Endothelial cell of umbilical vein (primary cell): Measurements from ENCODE around the gene GFPT2. TPM values are rescaled to one million over a fixed set of nuclear protein-coding genes. Genes with fewer than 3 reads are reported as not detected.

Experiments
- BruUV-seq: library from RNA; stranded (reverse); fragments of 400-500 nt; replicated peaks from 2 replicates; lab custom pipeline; 2021; lab: Mats Ljungman, UMichigan
- CTCF ChIA-PET: fragments of 300-600, 350-600 bp; sonication (Branson Sonifier 250); formaldehyde crosslinking; loops from one replicate; lab custom pipeline; 2021; ENCODE audit warnings: antibody characterized with exemption, inconsistent platforms; lab: Charles Lee
- POLR2A ChIA-PET: fragments of 300-600, 350-600 bp; sonication (Branson Sonifier 250); formaldehyde crosslinking; loops from one replicate; lab custom pipeline; 2021; ENCODE audit warnings: antibody characterized with exemption, inconsistent platforms; lab: Charles Lee
- DNase-seq: peaks from one replicate; pipeline ENCODE4 v3.0.0-alpha.2; 2011; ENCODE audit warnings: low read depth, low spot score
- FAIRE-seq: peaks from 2 replicates; lab custom pipeline; 2011; peaks lifted over from hg19 to GRCh38; lab: Jason Lieb, UNC
- H2AFZ ChIP-seq: 2 replicates; pipeline ENCODE4 v1.6.0; 2012; ENCODE audit warnings: low read depth, low read length, control low read depth, inconsistent platforms
- H3K27ac ChIP-seq: 2 replicates; pipeline ENCODE4 v1.5.1; 2011; ENCODE audit warnings: low read depth, mild to moderate bottlenecking, control low read depth, low read length, moderate library complexity; ENCODE audit not compliant: insufficient read depth
- H3K27me3 ChIP-seq, 2 experiments: 2 replicates each; pipeline versions ENCODE4 v1.6.0 to v1.6.1; 2011; ENCODE audit warnings: low read length in 2 of 2, mixed read lengths in 1 of 2; ENCODE audit not compliant: control insufficient read depth in 2 of 2, insufficient read depth in 2 of 2
- H3K36me3 ChIP-seq, 2 experiments: 2 replicates in 1 of 2; 3 replicates in 1 of 2; pipeline ENCODE4 v1.5.1; 2011; ENCODE audit warnings: low read length in 2 of 2, mild to moderate bottlenecking in 1 of 2, moderate library complexity in 1 of 2; ENCODE audit not compliant: control insufficient read depth in 2 of 2, insufficient read depth in 2 of 2; ENCODE audit errors: extremely low read depth in 1 of 2
- H3K4me1 ChIP-seq: 3 replicates; pipeline ENCODE4 v1.5.1; 2011; ENCODE audit warnings: mild to moderate bottlenecking, low read length; ENCODE audit not compliant: control insufficient read depth, insufficient read depth; ENCODE audit errors: extremely low read depth
- H3K4me2 ChIP-seq: 2 replicates; pipeline ENCODE4 v1.6.1; 2011; ENCODE audit warnings: low read length, control low read depth, mixed read lengths; ENCODE audit not compliant: insufficient read depth
- H3K4me3 ChIP-seq, 3 experiments: fragments of 200-600 bp in 1 of 3; sonication (generic), shearing (Covaris generic) in 1 of 3; replicated peaks in 1 of 3; 2 replicates each; pipeline ENCODE4 v1.5.1; 2011 to 2016; ENCODE audit warnings: control low read depth in 3 of 3, low read length in 3 of 3, mild to moderate bottlenecking in 2 of 3, inconsistent platforms in 1 of 3, low read depth in 1 of 3, moderate library complexity in 1 of 3; ENCODE audit not compliant: insufficient read depth in 1 of 3
- H3K79me2 ChIP-seq: 2 replicates; pipeline ENCODE4 v1.6.0; 2012; ENCODE audit warnings: low read length, inconsistent platforms; ENCODE audit not compliant: control insufficient read depth, insufficient read depth
- H3K9ac ChIP-seq: replicated peaks from 2 replicates; pipeline ENCODE3; 2011; ENCODE audit warnings: low read length, control low read depth; ENCODE audit not compliant: insufficient read depth; ENCODE audit errors: extremely low read depth
- H3K9me1 ChIP-seq: replicated peaks from 3 replicates; pipeline ENCODE4 v1.6.0; 2011; ENCODE audit warnings: mild to moderate bottlenecking, low read length; ENCODE audit not compliant: control insufficient read depth, insufficient read depth; ENCODE audit errors: extremely low read depth
- H3K9me3 ChIP-seq: replicated peaks from 2 replicates; pipeline ENCODE4 v1.5.1; 2012; ENCODE audit warnings: low read length, inconsistent platforms; ENCODE audit not compliant: control insufficient read depth, insufficient read depth
- H4K20me1 ChIP-seq: replicated peaks from 2 replicates; pipeline ENCODE3; 2011; ENCODE audit warnings: mild to moderate bottlenecking, low read length; ENCODE audit not compliant: control insufficient read depth, insufficient read depth; ENCODE audit errors: extremely low read depth
- CTCF ChIP-seq, 2 donors: IDR thresholded peaks; 1 replicate in 1 of 2; 2 replicates in 1 of 2; pipeline ENCODE4 v1.5.1; 2011; ENCODE audit warnings: low read length in 2 of 2, mild to moderate bottlenecking in 2 of 2, moderate library complexity in 2 of 2, control low read depth in 1 of 2, inconsistent platforms in 1 of 2, low read depth in 1 of 2; ENCODE audit not compliant: insufficient read depth in 1 of 2; ENCODE audit errors: extremely low read depth in 1 of 2
- FOS ChIP-seq: IDR thresholded peaks from 2 replicates; pipeline ENCODE4 v1.6.1; 2011; ENCODE audit warnings: mild to moderate bottlenecking, low read length, moderate library complexity, borderline replicate concordance; ENCODE audit not compliant: insufficient read depth
- GATA2 ChIP-seq: IDR thresholded peaks from 2 replicates; pipeline ENCODE4 v1.7.0; 2011; ENCODE audit warnings: low read depth, mild to moderate bottlenecking, moderate library complexity, mixed read lengths, low read length; ENCODE audit not compliant: insufficient read length, insufficient read depth
- JUN ChIP-seq: IDR thresholded peaks from 2 replicates; pipeline ENCODE4 v1.6.1; 2011; ENCODE audit warnings: borderline replicate concordance, low read depth; ENCODE audit not compliant: insufficient read length, insufficient read depth
- MYC ChIP-seq: IDR thresholded peaks from one replicate; pipeline ENCODE4 v1.6.1; 2011; ENCODE audit warnings: mild to moderate bottlenecking, low read depth, low read length
- POLR2A ChIP-seq: IDR thresholded peaks from 2 replicates; pipeline ENCODE4 v1.6.1; 2012; ENCODE audit warnings: low read depth, mild to moderate bottlenecking, control low read depth, low read length
- POLR2AphosphoS5 ChIP-seq: IDR thresholded peaks from 2 replicates; pipeline ENCODE4 v1.6.1; 2012; ENCODE audit warnings: low read depth, mild to moderate bottlenecking, control low read depth, low read length, moderate library complexity; ENCODE audit not compliant: insufficient read depth
- dilution Hi-C: fragments of 300-500 bp; cut with MboI; formaldehyde crosslinking; loops from one replicate; pipeline ENCODE4 v1.15.0; 2019; ENCODE audit warnings: low sequenced_read_pairs; ENCODE audit not compliant: extremely low pct_ligation_motif_present
- intact Hi-C: fragments of 100-400 bp; cut with micrococcal nuclease; formaldehyde crosslinking; loops from one replicate; pipeline ENCODE4 v1.10.0; 2022
- polyA plus RNA-seq, 4 experiments: library from polyadenylated mRNA; depleted of rRNA in 3 of 4; stranded (reverse) in 3 of 4; unstranded in 1 of 4; fragments of >200 nt; gene quantifications; 2 replicates each; pipeline versions ENCODE4 v1.2.1 to v1.2.3, GENCODE V29; 2011 to 2012; ENCODE audit warnings: missing spikeins in 1 of 4
- total RNA-seq: library from RNA; stranded (reverse); gene quantifications from 2 replicates; pipeline ENCODE4 v1.2.3, GENCODE V29; 2021

GFPT2 gene
- total and polyA plus RNA-seq, 2 donors (not counting 3 experiments of a cell fraction or from before 2014, with no cell fraction given) = 4.3 to 4.5 TPM

- Histone ChIP-seq H3K79me2 (no peaks in the 10 kb centered on the region), H3K9me3 (no peaks in the 10 kb centered on the region), H3K27ac (no peak overlapping the region), H3K4me1 (no peaks in the 10 kb centered on the region), H4K20me1 (no peaks in the 10 kb centered on the region), H3K36me3 (no peaks in the 10 kb centered on the region), H3K4me3 (no peak overlapping the region), H3K4me2 (no peak overlapping the region), H2AFZ (no peak overlapping the region), H3K9me1 (no peaks in the 10 kb centered on the region), H3K27me3 (no peaks in the 10 kb centered on the region), H3K9ac (no peak overlapping the region)
- intact Hi-C loops (no loop called here), dilution Hi-C loops (no loop called here)
- ChIA-PET CTCF (no interaction called here), POLR2A (no interaction called here)
- no peak for TF ChIP-seq CTCF (IDR thresholded peaks at IDR 0.05; ENCODE audit: extremely low read depth in 1 of 2, insufficient read depth in 1 of 2, low read depth in 1 of 2, low read length in 2 of 2)
- no peak for TF ChIP-seq FOS
- no peak for TF ChIP-seq MYC
- TF ChIP-seq POLR2AphosphoS5 = no peak
- no peak for TF ChIP-seq GATA2
- TF ChIP-seq POLR2A = no peak
- TF ChIP-seq JUN = no peak
- FAIRE-seq = no peak
- BruUV-seq = no TSS peak
- no peak for DNase-seq
These were observed 27.3 kb upstream of the GFPT2 start for GRCh38 chr5:180380441-180380840.
